ENCODE data around the gene ABCD2.

Gene ABCD2

DNA sequence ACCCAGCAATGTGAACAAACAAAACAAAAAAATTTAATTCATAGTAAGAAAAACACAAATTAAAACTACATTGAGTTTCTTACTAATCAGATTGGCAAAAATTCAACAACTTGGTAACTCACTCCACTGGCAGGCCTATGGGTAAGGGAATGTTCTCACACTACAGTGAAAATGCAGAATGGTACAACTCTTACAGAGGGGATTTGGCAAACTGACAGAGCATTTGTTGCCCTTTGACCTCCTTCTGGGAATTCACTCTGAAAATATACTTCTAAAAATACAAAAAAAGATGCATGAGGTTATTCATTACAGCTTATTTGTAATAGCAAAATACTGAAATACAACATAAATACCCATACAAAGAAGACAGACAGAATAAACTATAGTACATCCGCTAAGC is 32.8 kb downstream of the ABCD2 start:
- TF ChIP-seq CTCF (IDR thresholded peaks at IDR 0.05; ENCODE audit: low read depth, low read length), result no peak
- no peak for TF ChIP-seq EZH2phosphoT487 (IDR thresholded peaks at IDR 0.05; ENCODE audit: low read depth)
- H3K9ac ChIP-seq (ENCODE audit: low read length), result no peak overlapping the region
- H3K9me3 ChIP-seq (ENCODE audit: insufficient read depth, low read length), result no peaks in the 10 kb centered on the region
- no peaks in the 10 kb centered on the region for H3K36me3 ChIP-seq (replicated peaks; ENCODE audit: low read depth, low read length)
- no peaks in the 10 kb centered on the region for H3K27me3 ChIP-seq (ENCODE audit: low read depth, low read length)
- H3K27ac ChIP-seq (ENCODE audit: low read length), result no peak overlapping the region
- H3K4me2 ChIP-seq (ENCODE audit: low read length), result peak overlapping the region; percentile 43
- peaks cover 6% of the 10 kb centered on the region; the same call in 1 of the 2 replicates for H3K4me1 ChIP-seq (ENCODE audit: low read length)
- H3K4me3 ChIP-seq (ENCODE audit: low read length), result no peak overlapping the region
- no peak overlapping the region for H2AFZ ChIP-seq (ENCODE audit: low read depth, low read length)
- no peaks in the 10 kb centered on the region for H3K79me2 ChIP-seq (ENCODE audit: low read length)
- no peaks in the 10 kb centered on the region for H4K20me1 ChIP-seq (ENCODE audit: insufficient read depth, low read length)

- no peak overlapping the region for H2AFZ ChIP-seq (ENCODE audit: low read depth, low read length)
- no peaks in the 10 kb centered on the region for H3K27me3 ChIP-seq (ENCODE audit: low read depth, low read length)
- H3K4me2 ChIP-seq (ENCODE audit: low read length), result no peak overlapping the region
- no peaks in the 10 kb centered on the region for H4K20me1 ChIP-seq (ENCODE audit: insufficient read depth, low read length)
- H3K9ac ChIP-seq (ENCODE audit: low read length), result no peak overlapping the region
- H3K36me3 ChIP-seq (replicated peaks; ENCODE audit: low read depth, low read length), result no peaks in the 10 kb centered on the region
- H3K4me1 ChIP-seq (ENCODE audit: low read length), result 0 out of 2 replicates have a peak, but pooled peaks cover 6% of the 10 kb centered on the region
- H3K79me2 ChIP-seq (ENCODE audit: low read length), result no peaks in the 10 kb centered on the region
- H3K9me3 ChIP-seq (ENCODE audit: insufficient read depth, low read length), result no peaks in the 10 kb centered on the region
- TF ChIP-seq CTCF (IDR thresholded peaks at IDR 0.05; ENCODE audit: low read depth, low read length), result no peak
- no peak for TF ChIP-seq EZH2phosphoT487 (IDR thresholded peaks at IDR 0.05; ENCODE audit: low read depth)
- no peak overlapping the region for H3K4me3 ChIP-seq (ENCODE audit: low read length)
- H3K27ac ChIP-seq (ENCODE audit: low read length), result no peak overlapping the region
Measured at GRCh38 chr12:39581592-39581991, 38.0 kb downstream of the ABCD2 start.

DNA sequence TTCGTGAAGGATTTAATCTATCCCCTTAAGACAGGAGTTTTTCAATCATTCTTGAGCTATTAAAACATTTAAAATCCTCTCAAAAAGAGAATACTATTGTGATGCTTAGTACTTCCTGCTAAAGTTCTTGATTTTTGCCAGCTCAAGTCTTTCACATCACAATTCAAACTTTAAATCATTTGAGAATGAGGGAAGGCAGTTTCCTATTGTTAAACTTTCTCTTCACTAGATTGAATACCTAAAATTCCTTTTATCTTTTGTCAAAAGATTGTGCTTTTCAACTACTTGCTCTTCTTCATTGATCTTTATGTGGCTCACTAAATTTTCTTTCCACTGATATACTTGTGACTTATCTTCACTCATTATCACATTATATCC is 44.1 kb downstream of the ABCD2 start:
- Histone ChIP-seq H3K27ac (ENCODE audit: low read length) (no peak overlapping the region), H3K9me3 (ENCODE audit: insufficient read depth, low read length) (no peaks in the 10 kb centered on the region), H3K9ac (ENCODE audit: low read length) (no peak overlapping the region), H2AFZ (ENCODE audit: low read depth, low read length) (no peak overlapping the region), H3K4me2 (ENCODE audit: low read length) (no peak overlapping the region), H3K4me1 (ENCODE audit: low read length) (no peaks in the 10 kb centered on the region), H3K4me3 (ENCODE audit: low read length) (no peak overlapping the region), H3K36me3 (replicated peaks; ENCODE audit: low read depth, low read length) (no peaks in the 10 kb centered on the region), H3K27me3 (ENCODE audit: low read depth, low read length) (no peaks in the 10 kb centered on the region), H3K79me2 (ENCODE audit: low read length) (no peaks in the 10 kb centered on the region), H4K20me1 (ENCODE audit: insufficient read depth, low read length) (no peaks in the 10 kb centered on the region)
- TF ChIP-seq EZH2phosphoT487 (IDR thresholded peaks at IDR 0.05; ENCODE audit: low read depth) (no peak), CTCF (IDR thresholded peaks at IDR 0.05; ENCODE audit: low read depth, low read length) (no peak)

- Histone ChIP-seq H3K4me1 (ENCODE audit: low read length) (no peaks in the 10 kb centered on the region), H3K4me2 (ENCODE audit: low read length) (no peak overlapping the region), H3K4me3 (ENCODE audit: low read length) (no peak overlapping the region), H3K9ac (ENCODE audit: low read length) (no peak overlapping the region), H4K20me1 (ENCODE audit: insufficient read depth, low read length) (no peaks in the 10 kb centered on the region), H3K9me3 (ENCODE audit: insufficient read depth, low read length) (no peaks in the 10 kb centered on the region), H3K36me3 (replicated peaks; ENCODE audit: low read depth, low read length) (no peaks in the 10 kb centered on the region), H3K79me2 (ENCODE audit: low read length) (no peaks in the 10 kb centered on the region), H2AFZ (ENCODE audit: low read depth, low read length) (no peak overlapping the region), H3K27ac (ENCODE audit: low read length) (no peak overlapping the region), H3K27me3 (ENCODE audit: low read depth, low read length) (no peaks in the 10 kb centered on the region)
- TF ChIP-seq CTCF (IDR thresholded peaks at IDR 0.05; ENCODE audit: low read depth, low read length) (no peak), EZH2phosphoT487 (IDR thresholded peaks at IDR 0.05; ENCODE audit: low read depth) (no peak)
Measured at GRCh38 chr12:39574785-39575497, 44.7 kb downstream of the ABCD2 start.
